ENCODE results near the gene BPIFB4. TPM values are rescaled to one million over a fixed set of nuclear protein-coding genes. Genes with fewer than 3 reads are reported as not detected.
"Not testable (repeated sequence)": the region's sequence is repeated elsewhere in the genome, so short reads cannot be mapped to it uniquely, and the experiment has no call there.

The BPIFB4 gene
- total RNA-seq, 1 donor from 2014 or later: not detected

- DNase-seq (ENCODE audit: low spot score): no peak
Measured at GRCh38 chr20:33119725-33120720, 40.6 kb downstream of the BPIFB4 start.

GRCh38 chr20:33120934-33121333, 41.5 kb downstream of the BPIFB4 start:
- DNase-seq (ENCODE audit: low spot score): no peak

GRCh38 chr20:33122297-33122696, 42.9 kb downstream of the BPIFB4 start:
- not testable (repeated sequence) for DNase-seq (ENCODE audit: low spot score)

GRCh38 chr20:33124261-33124660, 44.8 kb downstream of the BPIFB4 start:
- no peak for DNase-seq (ENCODE audit: low spot score)

- DNase-seq (ENCODE audit: low spot score): no peak
Measured at GRCh38 chr20:33124994-33125393, 45.6 kb downstream of the BPIFB4 start.

- no peak for DNase-seq (ENCODE audit: low spot score)
Measured at GRCh38 chr20:33125983-33126382, 46.5 kb downstream of the BPIFB4 start.

- DNase-seq (ENCODE audit: low spot score): no peak
Measured at GRCh38 chr20:33127422-33128097, 48.1 kb downstream of the BPIFB4 start.

- no peak for DNase-seq (ENCODE audit: low spot score)
Measured at GRCh38 chr20:33130568-33131061, 51.2 kb downstream of the BPIFB4 start.

GRCh38 chr20:33131949-33132473, 52.6 kb downstream of the BPIFB4 start:
- no peak for DNase-seq (ENCODE audit: low spot score)

GRCh38 chr20:33132513-33133372, 53.3 kb downstream of the BPIFB4 start:
- peak; percentile 27 for DNase-seq (ENCODE audit: low spot score)

- DNase-seq (ENCODE audit: low spot score): no peak
Measured at GRCh38 chr20:33133373-33133941, 54.0 kb downstream of the BPIFB4 start.

GRCh38 chr20:33137195-33137594, 57.8 kb downstream of the BPIFB4 start:
- no peak for DNase-seq (ENCODE audit: low spot score)

- DNase-seq (ENCODE audit: low spot score): no peak
Measured at GRCh38 chr20:33139467-33139866, 60.0 kb downstream of the BPIFB4 start.

GRCh38 chr20:33145521-33145920, 66.1 kb downstream of the BPIFB4 start:
- no peak for DNase-seq (ENCODE audit: low spot score)

GRCh38 chr20:33147299-33147698, 67.9 kb downstream of the BPIFB4 start:
- DNase-seq (ENCODE audit: low spot score): no peak

GRCh38 chr20:33148040-33148439, 68.6 kb downstream of the BPIFB4 start:
- DNase-seq (ENCODE audit: low spot score): no peak

- DNase-seq (ENCODE audit: low spot score): no peak
Measured at GRCh38 chr20:33154252-33154651, 74.8 kb downstream of the BPIFB4 start.

- no peak for DNase-seq (ENCODE audit: low spot score)
Measured at GRCh38 chr20:33158637-33159385, 79.4 kb downstream of the BPIFB4 start.

GRCh38 chr20:33159713-33160112, 80.3 kb downstream of the BPIFB4 start:
- no peak for DNase-seq (ENCODE audit: low spot score)

GRCh38 chr20:33160681-33161080, 81.2 kb downstream of the BPIFB4 start:
- DNase-seq (ENCODE audit: low spot score): no peak

All from umbilical cord (tissue), 2 donors.